Transverse colon (tissue), 4 donors: Measurements from ENCODE around the gene PPM1H. TPM values are rescaled to one million over a fixed set of nuclear protein-coding genes. Genes with fewer than 3 reads are reported as not detected.

ENCODE experiments used
- DNase-seq: peaks from one replicate; pipeline ENCODE4 v3.0.0-alpha.2; 2019
- H3K27ac ChIP-seq, 4 donors: fragments of 200-600 bp; sonication (generic); 2 replicates each; pipeline ENCODE4 v1.5.1; 2016 to 2018; ENCODE audit warnings: inconsistent platforms in 4 of 4
- H3K27me3 ChIP-seq: fragments of 200-600 bp; sonication (generic); 2 replicates; pipeline ENCODE4 v1.5.1; 2017; ENCODE audit warnings: inconsistent platforms
- H3K36me3 ChIP-seq, 4 donors: fragments of 200-600 bp; sonication (generic); 2 replicates each; pipeline ENCODE4 v1.5.1; 2017 to 2019; ENCODE audit warnings: inconsistent platforms in 4 of 4
- H3K4me1 ChIP-seq, 4 donors: fragments of 200-600 bp; sonication (generic); 2 replicates each; pipeline ENCODE4 v1.5.1; 2017 to 2020; ENCODE audit warnings: inconsistent platforms in 4 of 4
- H3K4me3 ChIP-seq, 4 donors: fragments of 200-600 bp; sonication (generic); 1 replicate in 1 of 4; 2 replicates in 3 of 4; pipeline versions ENCODE4 v1.5.1 to v1.6.1; 2017 to 2019; ENCODE audit warnings: inconsistent platforms in 4 of 4
- H3K9me3 ChIP-seq, 2 donors: fragments of 200-600 bp; sonication (generic); 2 replicates each; pipeline ENCODE4 v1.5.1; 2017 to 2019; ENCODE audit warnings: inconsistent platforms in 2 of 2
- EP300 ChIP-seq: sonication (generic); formaldehyde crosslinking; IDR thresholded peaks from one replicate; pipeline ENCODE4 v1.6.1; 2017; ENCODE audit warnings: antibody characterized with exemption, low read depth
- POLR2A ChIP-seq: fragments of 450-650 bp; IDR thresholded peaks from one replicate; pipeline ENCODE4 v1.6.1; 2016; ENCODE audit warnings: antibody characterized with exemption, mild to moderate bottlenecking, moderate library complexity
- POLR2AphosphoS5 ChIP-seq, 3 donors: sonication (generic); formaldehyde crosslinking; IDR thresholded peaks; one replicate each; pipeline ENCODE4 v1.6.1; 2016; ENCODE audit warnings: antibody characterized with exemption in 3 of 3
- WGBS, 2 donors: methylation state at CpG; one replicate each; pipeline ENCODE4 v1.1.5; 2018; ENCODE audit warnings: low coverage in 1 of 2; 5-methylcytosine and 5-hydroxymethylcytosine counted together
- in situ Hi-C, 4 donors: fragments of 200-750 bp; cut with MboI; loops; one replicate each; pipeline versions ENCODE4 v1.15.0 to v1.15.1; 2017; ENCODE audit warnings: low sequenced_read_pairs in 3 of 4, low pct_ligation_motif_present in 1 of 4, low pct_unique_long_range_greater_than_20kb in 1 of 4
- intact Hi-C: fragments of 100-400 bp; cut with DNase I; formaldehyde crosslinking; loops from one replicate; pipeline ENCODE4 v1.15.1; 2023; ENCODE audit warnings: low total_unique reads
- total RNA-seq, 4 donors: library from RNA; depleted of rRNA; stranded (reverse); fragments of >200 nt; gene quantifications; one replicate each; pipeline ENCODE4 v1.1.0, GENCODE V29; 2016
- TF ChIP-seq, protein P1 (sequence below), 5 experiments: fragments of 200-600 bp in 3 of 5; fragments of 450-650 bp in 2 of 5; sonication (generic) in 3 of 5; IDR thresholded peaks; 1 replicate in 2 of 5; 2 replicates in 3 of 5; pipeline ENCODE4 v1.5.1; 2016 to 2017; ENCODE audit warnings: antibody characterized with exemption in 5 of 5, inconsistent platforms in 3 of 5, mild to moderate bottlenecking in 2 of 5, moderate library complexity in 1 of 5

The PPM1H gene
- total RNA-seq, 4 donors from 2014 or later, result 0.37 to 3.2 (median 2.8) TPM

DNA sequence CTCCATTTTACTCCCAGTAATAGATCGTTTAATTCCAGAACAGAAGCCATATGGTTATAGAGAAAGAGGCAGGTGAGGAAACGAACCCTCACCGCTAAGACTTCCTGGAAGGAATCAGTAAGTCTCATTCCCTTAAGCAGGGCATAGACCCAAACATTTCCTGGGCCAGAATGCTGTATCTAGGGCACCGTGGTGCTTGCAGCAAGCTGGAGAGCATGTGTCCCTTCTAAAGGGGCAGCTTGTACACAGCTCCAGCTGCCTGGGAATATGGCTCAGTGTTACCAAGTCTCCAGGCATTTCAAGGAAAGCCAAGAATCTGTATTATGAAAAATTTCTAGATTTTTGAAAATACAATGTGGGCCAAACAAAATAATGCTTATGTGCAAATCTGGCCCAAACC lies 73.4 kb downstream of the PPM1H start:
- Histone ChIP-seq H3K9me3 (no peaks in the 10 kb centered on the region), H3K4me3 (no peak overlapping the region), H3K36me3 (no peaks in the 10 kb centered on the region), H3K4me1 (no peaks in the 10 kb centered on the region), H3K27ac (no peak overlapping the region), H3K27me3 (no peaks in the 10 kb centered on the region)
- intact Hi-C loops, result no loop called here
- no peak for DNase-seq
- TF ChIP-seq EP300 (no peak), POLR2AphosphoS5 (IDR thresholded peaks at IDR 0.05) (no peak), POLR2A (no peak)
- TF ChIP-seq, protein P1, sequence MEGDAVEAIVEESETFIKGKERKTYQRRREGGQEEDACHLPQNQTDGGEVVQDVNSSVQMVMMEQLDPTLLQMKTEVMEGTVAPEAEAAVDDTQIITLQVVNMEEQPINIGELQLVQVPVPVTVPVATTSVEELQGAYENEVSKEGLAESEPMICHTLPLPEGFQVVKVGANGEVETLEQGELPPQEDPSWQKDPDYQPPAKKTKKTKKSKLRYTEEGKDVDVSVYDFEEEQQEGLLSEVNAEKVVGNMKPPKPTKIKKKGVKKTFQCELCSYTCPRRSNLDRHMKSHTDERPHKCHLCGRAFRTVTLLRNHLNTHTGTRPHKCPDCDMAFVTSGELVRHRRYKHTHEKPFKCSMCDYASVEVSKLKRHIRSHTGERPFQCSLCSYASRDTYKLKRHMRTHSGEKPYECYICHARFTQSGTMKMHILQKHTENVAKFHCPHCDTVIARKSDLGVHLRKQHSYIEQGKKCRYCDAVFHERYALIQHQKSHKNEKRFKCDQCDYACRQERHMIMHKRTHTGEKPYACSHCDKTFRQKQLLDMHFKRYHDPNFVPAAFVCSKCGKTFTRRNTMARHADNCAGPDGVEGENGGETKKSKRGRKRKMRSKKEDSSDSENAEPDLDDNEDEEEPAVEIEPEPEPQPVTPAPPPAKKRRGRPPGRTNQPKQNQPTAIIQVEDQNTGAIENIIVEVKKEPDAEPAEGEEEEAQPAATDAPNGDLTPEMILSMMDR (IDR thresholded peaks at IDR 0.05), result no peak
- in situ Hi-C loops, result no loop called here
- WGBS, 2 donors, result 68% methylated on average over 4 of the region's 4 CpGs; no CpG with 5 or more reads in 1 of the 2 donors

DNA sequence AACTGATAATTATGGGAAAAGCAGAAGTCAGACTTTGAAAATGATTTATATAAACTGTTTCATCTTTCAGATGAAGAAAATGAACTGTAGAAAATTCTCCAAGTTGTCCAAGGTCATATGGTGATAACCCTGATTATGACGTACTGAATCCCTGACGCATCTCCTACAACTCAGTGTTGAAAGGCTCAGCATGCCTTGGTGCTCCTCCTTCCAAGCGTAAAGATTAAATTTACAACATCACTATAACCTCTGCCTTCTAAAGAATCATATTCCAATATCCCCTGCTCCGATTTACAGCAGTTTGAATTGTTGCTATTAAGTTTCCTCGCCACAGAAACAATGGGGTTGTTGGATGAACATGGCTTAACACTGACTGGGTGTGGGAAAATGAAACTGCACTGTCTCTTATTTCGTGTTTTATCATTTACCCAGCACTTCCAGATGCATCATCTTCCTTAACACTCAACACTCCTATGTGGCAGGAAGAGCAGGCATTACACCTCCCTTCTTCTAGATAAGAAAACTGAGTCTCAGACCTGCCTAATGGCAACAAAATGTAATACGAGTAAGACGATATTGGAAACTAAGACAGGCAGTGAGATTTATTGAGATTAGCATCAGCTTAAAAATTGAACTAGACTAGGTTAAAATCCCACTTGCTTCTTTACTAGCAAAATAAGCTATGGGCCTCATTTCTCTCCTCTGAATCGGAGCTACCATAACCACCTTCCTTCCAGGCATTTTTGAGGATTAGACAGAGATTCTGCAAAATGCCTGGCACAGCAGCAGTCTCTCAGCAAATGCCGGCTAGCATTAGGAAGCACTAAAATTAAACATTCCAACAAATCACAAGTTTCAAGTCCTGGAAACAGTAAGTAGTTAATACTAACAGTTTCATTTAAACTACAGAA lies 74.2 kb downstream of the PPM1H start:
- H3K27me3 ChIP-seq, result no peaks in the 10 kb centered on the region

DNA sequence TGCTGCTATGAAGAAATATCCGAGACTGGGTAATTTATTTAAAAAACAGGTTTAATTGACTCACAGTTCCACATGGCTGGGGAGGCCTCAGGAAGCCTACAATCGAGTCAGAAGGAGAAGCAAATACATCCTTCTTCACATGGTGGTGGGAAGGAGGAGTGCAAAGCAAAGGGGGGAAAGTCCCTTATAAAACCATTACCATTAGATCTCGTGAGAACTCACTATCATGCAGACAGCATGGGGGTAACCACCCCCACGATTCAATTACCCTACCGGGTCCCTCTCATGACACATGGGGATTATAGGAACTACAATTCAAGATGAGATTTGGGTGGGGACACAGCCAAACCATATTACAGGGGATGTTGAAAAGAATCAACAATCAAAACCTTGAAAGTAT lies 74.9 kb downstream of the PPM1H start:
- intact Hi-C loops (no loop called here), in situ Hi-C loops (no loop called here)
- Histone ChIP-seq H3K27ac (no peak overlapping the region), H3K4me1 (no peaks in the 10 kb centered on the region), H3K27me3 (no peaks in the 10 kb centered on the region), H3K9me3 (no peaks in the 10 kb centered on the region), H3K4me3 (no peak overlapping the region), H3K36me3 (no peaks in the 10 kb centered on the region)
- TF ChIP-seq POLR2A (no peak), POLR2AphosphoS5 (IDR thresholded peaks at IDR 0.05) (no peak), EP300 (no peak)
- TF ChIP-seq, protein P1 (IDR thresholded peaks at IDR 0.05), result no peak
- no peak for DNase-seq
- 61 to 71% methylated on average over 3 to 5 of the region's 5 CpGs for WGBS, 2 donors

More for the DNA sequence above, 74.2 kb downstream of the PPM1H start:
- in situ Hi-C loops, result no loop called here
- 68 to 74% methylated on average over 9 to 10 of the region's 10 CpGs for WGBS, 2 donors
- Histone ChIP-seq H3K4me3 (no peak overlapping the region), H3K9me3 (no peaks in the 10 kb centered on the region), H3K36me3 (no peaks in the 10 kb centered on the region), H3K27ac (no peak overlapping the region), H3K4me1 (no peaks in the 10 kb centered on the region)
- TF ChIP-seq POLR2A, result no peak
- no peak for TF ChIP-seq POLR2AphosphoS5 (IDR thresholded peaks at IDR 0.05)
- TF ChIP-seq EP300, result no peak
- TF ChIP-seq, protein P1 (IDR thresholded peaks at IDR 0.05), result no peak
- DNase-seq, result no peak
- intact Hi-C loops, result no loop called here

DNA sequence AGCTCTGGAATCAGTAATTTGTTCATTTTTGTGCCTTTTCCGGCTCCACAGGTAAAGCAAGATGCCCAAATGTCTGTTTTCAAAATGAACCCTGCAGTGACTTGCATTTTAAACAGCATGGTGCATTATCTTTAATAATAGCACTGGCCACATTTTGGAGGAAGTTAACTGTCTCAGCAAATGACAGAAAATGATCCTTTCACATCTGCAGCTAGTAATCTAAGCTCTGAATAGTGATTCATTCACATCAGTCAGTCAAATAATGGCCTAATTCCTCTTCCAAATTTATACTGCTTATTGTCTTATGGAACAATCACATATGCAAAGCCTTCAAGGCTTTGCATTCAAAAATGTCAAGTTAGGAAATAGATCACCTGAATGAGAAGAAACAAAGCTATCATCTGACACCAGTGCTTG lies 75.6 kb downstream of the PPM1H start:
- in situ Hi-C loops, result no loop called here
- 86 to 90% methylated on average over 1 of the region's 1 CpG for WGBS, 2 donors

More for the DNA sequence above, 75.6 kb downstream of the PPM1H start:
- H3K27me3 ChIP-seq, result no peaks in the 10 kb centered on the region
- no peak overlapping the region for H3K4me3 ChIP-seq
- H3K4me1 ChIP-seq, result no peaks in the 10 kb centered on the region
- no peaks in the 10 kb centered on the region for H3K36me3 ChIP-seq
- H3K27ac ChIP-seq, result no peak overlapping the region
- intact Hi-C loops, result no loop called here
- no peak for DNase-seq
- no peaks in the 10 kb centered on the region for H3K9me3 ChIP-seq
- no peak for TF ChIP-seq EP300
